GM18517 (cell line): ENCODE results near the gene SETD1A.
"Not testable (repeated sequence)": the region's sequence is repeated elsewhere in the genome, so short reads cannot be mapped to it uniquely, and the experiment has no call there.

Source experiments
- ATAC-seq: cut with Tn5 transposase; IDR thresholded peaks from one replicate; pipeline ENCODE4 v1.9.1; 2021; ENCODE audit warnings: mild to moderate bottlenecking, moderate library complexity; ENCODE audit not compliant: unreplicated experiment

The SETD1A gene

DNA sequence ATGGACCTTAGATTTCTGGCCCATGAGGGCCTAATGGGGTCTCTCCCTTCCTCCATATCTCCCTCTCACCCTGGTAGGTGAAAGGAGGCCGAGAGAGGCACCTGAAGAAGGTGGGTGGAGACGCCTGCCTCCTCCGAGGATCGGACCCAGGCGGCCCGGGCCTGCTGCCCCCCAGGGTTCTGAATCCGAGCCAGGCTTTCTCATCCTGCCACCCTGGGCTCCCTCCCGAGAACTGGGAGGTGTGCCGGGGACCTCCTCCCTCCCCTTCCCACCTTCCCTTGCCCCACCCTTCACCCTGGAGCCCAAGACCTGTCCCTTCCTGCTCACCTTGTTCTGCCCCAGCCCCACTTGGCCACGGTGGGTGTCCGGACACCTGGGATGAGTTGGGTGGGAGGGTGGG, 29.2 kb upstream of the SETD1A start:
- ATAC-seq, result no peak

DNA sequence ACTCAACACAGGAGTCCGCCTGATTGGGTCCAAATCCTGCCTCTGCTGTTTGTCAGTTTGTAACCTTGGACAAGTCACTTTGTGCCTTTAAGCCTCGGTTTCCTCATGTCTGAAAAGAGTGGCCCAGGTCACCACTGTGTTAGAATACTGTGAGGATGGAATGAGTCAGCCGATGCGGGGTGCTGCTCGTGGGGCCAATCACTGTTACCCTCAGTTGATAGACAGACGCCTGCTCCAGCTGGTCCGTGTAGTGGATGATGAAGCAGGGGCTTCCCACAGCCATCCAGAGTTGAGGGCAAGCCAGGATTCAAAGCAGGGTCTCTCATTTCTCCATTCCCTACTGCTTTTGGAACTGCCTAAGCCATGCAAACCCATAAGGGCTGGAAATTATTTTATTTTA, 28.4 kb upstream of the SETD1A start:
- ATAC-seq, result no peak

DNA sequence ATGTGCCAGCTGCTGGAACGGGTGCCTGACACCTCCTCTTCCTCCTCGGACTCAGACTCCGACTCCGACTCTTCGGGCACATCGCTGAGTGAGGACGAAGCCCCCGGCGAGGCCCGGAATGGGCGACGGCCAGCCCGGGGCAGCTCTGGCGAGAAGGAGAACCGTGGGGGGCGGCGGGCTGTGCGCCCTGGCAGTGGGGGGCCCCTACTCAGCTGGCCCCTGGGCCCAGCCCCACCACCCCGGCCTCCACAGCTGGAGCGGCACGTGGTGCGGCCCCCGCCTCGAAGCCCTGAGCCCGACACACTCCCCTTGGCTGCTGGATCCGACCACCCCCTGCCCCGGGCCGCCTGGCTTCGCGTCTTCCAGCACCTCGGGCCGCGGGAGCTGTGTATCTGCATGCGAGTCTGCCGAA, 27.4 kb upstream of the SETD1A start:
- ATAC-seq, result no peak

DNA sequence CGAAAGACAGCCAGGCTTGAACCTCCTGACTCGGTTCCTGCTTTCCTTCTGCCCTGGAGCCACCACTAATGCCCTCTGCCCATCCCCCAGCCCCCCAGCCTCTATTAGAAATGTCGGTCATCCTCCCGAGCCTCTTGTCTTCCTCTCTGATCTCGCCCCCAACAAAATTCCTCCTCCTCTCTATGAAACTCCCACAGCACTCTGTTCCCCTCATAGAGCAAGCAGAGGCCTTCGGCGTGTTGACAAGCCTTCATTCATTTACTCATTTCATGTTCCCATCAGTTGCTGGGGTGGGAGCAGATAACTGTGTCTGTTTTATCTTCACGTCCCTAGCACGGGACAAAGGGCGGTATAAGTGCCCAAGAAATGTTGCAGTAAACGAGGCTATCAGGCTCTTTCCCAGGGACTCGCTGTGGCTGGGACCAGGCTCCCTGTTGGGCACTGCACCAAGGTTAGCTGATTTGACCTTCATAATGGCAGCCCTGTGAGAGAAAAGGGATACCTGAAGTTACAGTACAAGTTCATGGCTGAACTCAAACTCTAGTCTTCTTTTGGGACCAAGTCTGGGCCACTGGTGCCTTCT, 26.4 kb upstream of the SETD1A start:
- no peak for ATAC-seq

DNA sequence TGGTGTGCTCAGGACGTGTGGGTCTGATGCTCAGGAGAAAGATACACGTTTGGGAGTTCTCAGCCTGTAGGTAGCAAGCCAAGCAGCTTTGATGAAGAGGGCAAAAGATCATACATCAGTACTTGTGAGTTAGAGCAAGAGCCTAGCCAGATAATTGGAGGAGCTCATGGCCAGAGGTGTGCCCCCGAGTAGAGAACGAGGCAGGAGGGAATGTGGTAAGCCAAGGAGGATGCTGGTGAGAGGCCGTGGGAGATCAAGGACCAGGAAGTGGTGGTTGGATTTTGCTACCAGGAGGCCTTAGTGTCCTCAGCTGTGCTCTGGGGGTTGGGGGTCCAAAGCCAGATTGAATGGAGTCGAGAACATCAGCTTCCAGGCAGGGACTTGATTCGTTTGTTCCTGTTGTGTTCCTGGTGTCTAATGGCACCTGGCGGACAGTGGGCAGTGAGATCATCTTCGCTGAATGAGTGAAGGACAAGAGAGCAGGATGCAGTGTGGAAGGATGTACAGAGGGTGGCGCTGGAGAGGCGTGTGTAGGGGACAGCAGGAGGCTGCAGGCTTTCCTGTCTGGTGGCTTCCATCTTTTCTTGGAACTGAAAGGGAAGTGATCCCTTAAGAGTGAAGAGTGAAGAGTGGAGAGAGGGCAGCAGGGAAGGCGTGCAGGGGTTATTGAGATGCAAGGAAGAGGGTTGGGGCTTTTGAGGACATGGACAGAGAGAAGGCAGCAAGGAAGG, 22.6 kb upstream of the SETD1A start:
- ATAC-seq, result no peak

DNA sequence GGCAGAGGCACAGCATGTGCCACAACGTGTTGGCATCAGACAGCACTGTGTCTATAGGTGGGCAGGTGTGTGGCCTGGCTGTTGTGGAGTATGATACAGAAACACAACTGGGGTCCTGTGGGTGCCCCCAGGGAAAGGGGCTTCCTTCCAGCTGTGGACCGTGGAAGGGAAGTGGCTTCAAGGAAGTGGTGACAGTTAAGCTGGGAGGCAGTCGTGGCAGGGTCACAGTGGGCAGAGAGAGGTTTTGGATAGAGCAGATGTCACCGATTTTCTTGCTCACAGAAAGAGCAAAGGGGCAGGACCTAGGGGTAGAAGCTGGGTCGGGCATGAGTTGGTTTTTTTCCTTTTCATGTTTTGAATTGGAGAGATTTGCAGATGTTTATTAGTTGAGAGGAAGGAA, 19.9 kb upstream of the SETD1A start:
- no peak for ATAC-seq

DNA sequence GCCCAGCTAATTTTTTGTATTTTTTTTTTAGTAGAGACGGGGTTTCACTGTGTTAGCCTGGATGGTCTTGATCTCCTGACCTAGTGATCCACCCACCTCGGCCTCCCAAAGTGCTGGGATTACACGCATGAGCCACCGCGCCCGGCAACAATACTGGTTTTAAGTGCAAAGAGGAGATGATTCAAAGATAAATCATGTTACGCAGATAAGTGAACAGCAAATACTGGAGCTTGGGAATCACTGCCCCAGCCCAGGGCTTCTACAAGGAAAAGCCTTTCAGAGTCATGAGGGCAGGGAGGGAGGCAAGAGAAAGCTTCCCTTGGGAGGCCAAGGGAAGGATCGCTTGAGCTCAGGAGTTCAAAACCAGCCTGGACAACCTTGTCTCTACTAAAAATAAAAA, 18.0 kb upstream of the SETD1A start:
- ATAC-seq, result not testable (repeated sequence)

DNA sequence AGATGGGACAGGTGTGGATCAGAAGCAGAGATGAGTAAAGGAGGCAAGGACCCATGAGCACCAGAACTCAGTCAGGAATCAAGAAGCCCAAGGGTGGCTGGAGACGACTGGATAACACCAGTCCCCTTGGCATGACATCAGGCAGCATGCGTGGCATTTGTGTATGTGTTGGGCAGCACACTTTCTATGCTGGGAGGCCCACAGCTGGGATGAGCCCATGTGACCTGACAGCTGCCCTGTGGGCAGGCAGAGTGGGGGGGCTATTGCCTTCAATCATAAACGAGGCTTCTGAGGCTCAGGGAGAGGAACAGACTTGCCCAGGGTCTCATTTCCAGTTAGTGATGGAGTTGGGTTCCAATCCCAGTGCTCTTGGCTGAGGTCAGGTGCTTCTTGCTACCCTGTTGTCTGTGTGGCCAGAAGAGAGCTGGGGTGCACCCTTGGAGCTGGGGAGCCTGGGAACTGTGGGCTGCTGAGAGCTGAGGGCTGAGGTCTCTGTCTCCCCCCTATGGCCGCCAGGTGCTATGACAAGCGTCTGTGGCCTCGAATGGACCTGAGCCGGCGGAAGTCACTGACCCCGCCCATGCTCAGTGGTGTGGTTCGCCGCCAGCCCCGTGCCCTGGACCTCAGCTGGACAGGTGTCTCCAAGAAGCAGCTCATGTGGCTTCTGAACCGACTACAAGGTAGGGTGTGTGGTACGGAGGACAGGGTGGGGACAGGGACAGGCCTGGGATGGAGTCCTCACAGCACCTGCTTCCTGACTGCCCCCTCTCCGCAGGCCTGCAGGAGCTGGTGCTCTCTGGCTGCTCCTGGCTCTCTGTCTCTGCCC, 15.7 kb upstream of the SETD1A start:
- peak; percentile 62 for ATAC-seq

DNA sequence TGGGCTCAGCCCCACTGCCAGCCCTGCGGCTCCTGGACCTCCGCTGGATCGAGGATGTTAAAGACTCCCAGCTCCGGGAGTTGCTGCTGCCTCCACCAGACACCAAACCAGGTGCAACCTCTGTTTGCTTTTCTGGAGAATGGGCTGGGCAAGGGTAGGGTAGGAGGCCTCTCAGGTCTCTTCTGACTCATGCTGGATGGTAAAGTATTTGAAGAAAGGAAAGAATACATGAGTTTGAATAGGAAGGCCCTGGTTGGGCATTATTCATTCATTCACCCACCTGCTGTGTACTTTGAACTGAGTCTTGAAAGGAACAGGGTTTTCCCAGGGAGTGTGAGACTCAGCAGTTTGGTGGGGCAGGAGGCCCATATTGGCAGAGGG, 15.1 kb upstream of the SETD1A start:
- no peak for ATAC-seq

DNA sequence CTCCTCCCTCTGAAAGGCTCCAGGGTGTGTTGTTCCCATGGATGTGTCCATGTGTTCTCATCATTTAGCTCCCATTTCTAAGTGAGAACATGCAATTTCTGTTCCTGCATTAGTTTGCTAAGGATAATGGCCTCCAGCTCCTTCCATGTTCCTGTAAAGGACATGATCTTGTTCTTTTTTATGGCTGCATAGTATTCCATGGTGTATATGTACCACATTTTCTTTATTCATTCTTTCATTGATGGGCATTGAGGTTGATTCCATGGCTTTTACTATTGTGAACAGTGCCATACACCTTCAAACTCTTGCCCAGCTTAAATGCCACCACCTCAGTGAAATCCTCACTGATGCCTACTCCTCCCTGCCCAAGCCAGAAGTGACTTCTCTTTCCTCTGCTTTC, 13.2 kb upstream of the SETD1A start:
- no peak for ATAC-seq

DNA sequence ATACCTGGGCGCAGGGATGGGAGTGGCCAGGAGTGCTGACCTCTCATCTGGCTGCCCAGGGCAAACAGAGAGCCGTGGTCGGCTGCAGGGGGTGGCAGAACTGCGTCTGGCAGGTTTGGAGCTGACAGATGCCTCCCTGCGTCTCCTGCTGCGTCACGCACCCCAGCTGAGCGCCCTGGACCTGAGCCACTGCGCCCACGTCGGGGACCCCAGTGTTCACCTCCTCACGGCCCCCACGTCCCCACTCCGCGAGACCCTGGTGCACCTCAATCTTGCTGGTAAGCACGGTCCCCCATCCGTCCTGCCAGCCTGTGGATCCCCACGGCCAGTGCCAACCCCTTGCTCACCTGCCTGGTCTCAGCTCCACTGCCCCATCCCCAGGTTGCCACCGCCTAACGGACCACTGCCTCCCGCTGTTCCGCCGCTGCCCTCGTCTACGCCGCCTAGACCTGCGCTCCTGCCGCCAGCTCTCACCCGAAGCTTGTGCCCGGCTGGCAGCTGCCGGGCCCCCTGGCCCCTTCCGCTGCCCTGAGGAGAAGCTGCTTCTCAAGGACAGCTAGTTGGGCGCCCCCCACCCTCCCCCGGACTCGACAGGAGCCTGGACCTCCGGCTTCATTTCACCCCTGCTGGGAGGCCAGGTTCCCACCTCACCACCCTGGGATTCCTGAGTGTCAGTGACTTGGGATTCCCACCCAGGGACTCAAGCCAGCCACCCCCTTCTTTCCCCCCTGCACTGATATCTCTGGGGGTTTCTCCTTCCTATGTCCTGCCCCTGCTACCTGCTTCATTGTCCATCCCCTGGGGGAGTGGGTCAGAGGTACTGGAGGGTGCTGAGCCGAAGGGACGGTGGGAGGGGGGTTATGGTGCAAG, 10.6 kb upstream of the SETD1A start:
- ATAC-seq, result no peak

DNA sequence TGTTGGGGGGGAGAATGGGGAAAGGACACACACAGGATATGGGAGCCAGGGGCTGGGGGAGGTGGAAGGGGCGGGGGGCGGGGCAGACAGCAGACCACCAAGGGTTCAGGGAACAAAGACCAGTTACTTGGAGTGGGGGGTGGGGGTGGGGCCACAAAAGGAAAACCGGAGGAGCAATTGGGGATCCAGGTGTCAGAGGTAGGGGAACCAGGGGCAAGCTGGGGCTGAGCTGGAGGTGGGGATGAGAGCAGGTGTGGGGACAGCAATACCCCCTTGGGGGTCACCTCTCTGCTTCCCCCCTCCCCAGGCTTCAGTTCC, 10.1 kb upstream of the SETD1A start:
- ATAC-seq, result no peak

DNA sequence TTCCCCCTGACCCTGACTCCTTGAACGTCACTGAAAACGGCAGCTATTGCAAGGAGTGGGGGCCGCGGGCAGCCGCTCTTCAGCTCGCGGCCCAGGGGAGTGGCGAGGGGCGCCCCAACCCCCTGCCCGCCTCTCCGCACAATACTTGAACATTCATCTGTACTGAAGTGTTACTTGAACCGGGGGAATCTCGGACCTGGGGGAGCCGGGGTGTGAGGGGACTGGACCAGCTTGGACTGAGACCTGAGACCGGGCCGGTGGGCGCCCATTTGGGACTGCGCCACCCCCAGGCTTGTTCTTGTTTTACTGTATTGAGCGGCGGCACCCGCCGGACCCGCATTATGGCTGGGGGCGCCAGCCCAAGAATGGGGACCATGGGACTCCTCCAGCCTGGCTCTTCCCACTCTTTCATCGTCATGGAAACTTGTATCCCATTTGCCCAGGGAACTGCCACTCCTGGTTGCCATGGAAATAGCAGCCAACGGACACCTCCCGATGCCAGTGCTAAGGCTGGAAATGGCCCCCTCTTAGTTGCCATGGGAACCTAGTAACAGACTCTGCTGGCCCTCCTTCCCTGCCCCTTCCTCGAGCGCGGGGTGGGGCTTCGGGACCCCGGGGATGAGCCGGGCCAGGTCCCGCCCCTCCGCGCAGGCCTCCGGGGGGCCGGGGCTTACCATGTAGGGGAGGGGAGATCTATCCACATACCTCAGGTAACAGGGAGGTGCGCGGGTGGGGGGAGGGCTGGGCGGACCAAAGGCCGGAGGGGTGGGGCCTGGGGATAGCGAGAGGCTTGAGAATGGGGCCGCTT, 9.5 kb upstream of the SETD1A start:
- no peak for ATAC-seq

DNA sequence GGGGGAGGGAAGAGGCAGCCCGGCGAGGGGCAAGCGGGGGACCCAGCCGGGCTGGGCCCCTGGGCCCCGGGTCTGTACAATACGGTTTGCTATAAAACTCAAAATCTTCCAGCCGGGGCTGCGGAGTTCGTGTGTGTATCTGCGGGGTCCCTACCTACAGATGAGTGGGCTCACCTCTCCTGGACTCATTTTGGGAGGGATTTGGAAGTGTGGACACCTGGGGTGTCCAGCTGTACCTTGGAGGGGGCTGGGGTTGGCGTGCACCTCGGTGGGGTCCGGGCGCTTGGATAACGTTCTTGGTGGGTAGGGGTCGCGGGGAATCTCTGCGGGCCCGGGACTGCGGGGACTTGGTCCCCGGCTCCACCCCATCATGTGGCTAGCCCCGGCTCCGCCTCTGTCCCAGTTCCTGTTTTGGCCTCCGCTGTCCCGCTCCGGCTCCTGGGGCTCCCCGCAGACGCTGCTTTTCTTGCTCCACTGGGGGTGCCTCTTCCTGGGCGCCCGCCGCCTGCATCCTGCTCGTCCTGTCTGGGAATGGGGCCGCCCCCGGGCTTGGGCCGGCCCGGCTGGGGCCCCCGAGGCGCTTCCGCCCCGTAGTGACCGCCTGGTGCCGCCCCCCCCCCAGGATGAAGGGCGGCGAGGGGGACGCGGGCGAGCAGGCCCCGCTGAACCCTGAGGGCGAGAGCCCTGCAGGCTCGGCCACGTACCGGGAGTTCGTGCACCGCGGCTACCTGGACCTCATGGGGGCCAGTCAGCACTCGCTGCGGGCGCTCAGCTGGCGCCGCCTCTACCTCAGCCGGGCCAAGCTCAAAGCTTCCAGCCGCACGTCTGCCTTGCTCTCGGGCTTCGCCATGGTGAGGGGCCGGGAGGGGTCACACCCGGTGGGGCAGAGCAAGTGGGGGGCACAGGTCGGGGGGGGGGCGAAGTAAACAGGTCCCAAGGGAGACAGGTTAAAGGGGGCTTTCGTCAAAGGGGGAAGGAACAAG, 8.6 kb upstream of the SETD1A start, which contains the start of gene ORAI3:
Gene ORAI3 (plus strand): TSS at position 402 of the 983 bp plus-strand sequence. CDS start 222 bp downstream, at position 624.
- peak; percentile 45 for ATAC-seq

DNA sequence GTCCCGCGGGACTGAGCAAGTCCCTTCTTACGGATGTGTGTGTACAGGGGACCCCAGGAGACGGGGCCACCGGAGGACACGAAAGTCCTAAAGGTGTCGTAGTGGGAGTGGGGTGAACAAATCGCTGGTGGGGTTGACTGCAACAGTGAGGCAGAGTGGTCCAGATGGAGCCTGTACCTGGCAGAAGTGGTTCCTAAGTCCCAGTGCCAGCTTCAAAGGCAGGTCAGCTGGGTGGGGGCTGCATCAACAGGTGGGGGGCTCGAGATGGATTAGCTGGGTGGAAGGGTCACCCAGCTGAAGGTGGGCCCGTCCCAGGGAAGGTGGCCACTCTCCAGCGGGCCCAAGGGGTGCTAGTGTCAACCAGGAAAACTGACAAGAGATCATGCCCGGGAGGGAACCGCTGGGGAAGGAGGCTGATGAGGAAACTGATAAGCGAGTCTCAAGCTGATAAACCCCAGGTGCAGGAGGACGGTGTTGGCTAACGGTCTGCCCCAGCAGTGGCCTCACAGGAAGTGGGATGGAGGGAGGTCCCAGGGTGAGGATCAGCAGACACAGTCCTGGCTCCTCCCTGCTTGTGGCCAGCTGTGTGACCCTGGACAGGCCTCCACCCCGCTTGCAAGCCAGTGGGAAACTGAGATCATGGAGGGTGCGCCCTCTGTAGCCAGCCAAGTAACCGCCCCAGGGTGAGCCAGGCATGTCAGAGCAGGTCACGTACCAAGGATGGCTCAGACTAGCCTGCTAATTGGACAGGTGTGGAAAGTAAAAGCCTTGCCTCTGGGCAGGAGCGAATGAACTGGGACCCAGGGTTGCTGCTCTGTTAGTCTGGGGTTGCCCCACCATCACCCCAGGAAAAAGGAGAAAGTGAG, 7.7 kb upstream of the SETD1A start:
- ATAC-seq, result peak; percentile 42

DNA sequence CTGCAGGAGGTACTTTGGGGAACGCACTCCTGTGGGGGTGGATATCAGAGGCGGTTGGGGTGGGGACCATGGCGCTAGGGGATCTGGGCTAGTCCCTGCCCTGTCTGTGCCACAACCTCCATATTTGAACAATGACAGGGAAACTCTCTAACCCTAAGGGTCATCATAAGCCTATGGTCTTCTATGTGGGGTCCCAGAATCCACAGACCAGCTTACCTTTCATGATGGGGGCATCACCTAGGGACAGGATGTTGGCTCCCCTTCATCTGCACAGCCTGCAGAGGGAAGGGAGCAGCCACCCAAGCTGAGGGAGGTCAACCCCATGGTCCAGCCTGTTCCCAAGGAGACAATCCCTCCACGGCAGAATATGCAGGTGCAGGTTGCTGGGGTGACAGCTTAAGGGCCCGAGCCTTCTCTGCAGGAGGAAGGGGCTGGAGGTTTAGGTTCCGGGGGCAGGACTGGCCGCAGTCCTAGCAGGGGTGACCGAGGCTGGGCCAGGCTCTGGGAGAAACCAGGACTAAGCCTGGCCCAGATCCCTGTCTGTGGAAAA, 7.0 kb upstream of the SETD1A start:
- no peak for ATAC-seq

DNA sequence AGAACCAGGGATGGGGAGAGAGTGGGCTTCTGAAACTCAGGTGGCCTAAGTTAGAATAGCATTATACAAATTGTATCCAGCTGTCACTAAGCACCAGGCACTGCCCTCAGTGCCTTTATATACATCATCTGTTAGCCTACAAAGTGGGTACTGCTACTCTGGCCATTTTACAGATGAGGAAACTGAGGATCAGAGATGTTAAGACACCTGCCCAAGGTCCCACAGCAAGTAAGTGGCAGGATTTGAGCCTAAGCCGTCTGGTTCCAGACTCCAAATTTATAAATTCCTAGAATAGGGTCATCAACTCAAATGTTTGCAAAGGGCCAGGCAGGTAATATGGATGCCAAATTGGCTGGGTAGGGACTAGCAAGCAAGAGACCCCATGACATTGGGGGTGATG, 6.4 kb upstream of the SETD1A start:
- ATAC-seq, result no peak

DNA sequence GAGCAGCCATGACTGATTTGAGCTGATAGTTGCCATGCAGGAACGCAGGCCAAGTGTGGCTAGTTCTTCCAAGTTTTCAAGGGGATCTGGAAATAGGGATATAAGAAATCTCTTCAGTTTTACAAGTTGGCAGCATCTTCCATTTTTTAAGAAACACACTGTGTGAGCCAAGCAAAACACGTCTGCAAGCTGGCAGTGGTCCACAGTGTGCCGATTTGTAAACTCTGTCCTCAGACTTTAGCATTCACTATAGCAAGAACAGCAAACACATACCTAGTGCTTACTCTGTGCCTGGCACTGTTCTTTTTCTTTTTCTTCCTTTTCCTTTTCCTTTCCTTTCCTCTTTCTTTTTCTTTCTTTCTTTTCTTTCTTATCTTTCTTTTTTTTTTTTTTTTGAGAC, 5.8 kb upstream of the SETD1A start:
- ATAC-seq, result no peak
